Activated gamma-delta T cell (primary cell): ENCODE data around the gene RPGRIP1L.
"Not testable (repeated sequence)": the region's sequence is repeated elsewhere in the genome, so short reads cannot be mapped to it uniquely, and the experiment has no call there.

Experiments used
- DNase-seq: peaks from one replicate; lab custom pipeline; 2025; lab: John Stamatoyannopoulos, UW

Gene RPGRIP1L

GRCh38 chr16:53712065-53712464 lies 8.4 kb upstream of the RPGRIP1L start:
- no peak for DNase-seq

DNA sequence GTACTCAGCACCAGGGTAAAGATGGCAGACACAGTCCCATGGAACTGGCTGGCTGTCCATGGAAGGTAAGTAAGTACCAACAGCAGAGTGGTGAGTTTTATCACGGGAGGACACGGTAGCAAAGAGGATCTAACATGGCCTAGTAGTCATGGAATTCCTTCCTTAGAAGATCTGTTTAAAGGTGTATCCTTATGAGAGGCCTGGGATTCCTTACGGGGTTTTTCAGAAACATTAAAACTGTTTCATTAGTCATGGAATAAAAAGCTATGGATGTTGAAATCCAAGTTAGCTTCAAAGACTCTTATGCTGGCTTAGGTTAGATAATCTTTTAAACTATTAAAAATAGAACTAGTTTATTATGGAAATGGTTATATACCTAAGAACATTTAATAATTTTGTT lies 7.7 kb upstream of the RPGRIP1L start:
- no peak for DNase-seq

- no peak for DNase-seq
Measured at GRCh38 chr16:53708490-53708889, 4.8 kb upstream of the RPGRIP1L start.

DNA sequence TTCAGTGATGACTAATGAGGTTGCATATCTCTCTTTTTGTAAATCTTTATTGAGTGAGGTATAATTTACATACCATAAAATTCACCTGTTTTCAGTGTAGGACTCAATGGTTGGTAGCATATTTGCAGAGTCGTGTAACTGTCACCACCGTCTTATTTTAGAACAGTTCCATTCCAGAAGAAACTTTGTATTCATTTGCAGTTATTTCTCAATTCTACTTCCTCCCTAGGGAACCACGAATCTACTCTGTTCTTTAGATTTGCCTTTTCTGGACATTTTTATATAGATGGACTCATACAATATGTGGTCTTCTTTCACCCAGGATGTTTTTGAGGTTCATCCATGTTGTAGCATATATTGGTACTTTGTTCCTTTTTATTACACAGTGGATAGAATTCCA lies 4.0 kb upstream of the RPGRIP1L start:
- no peak for DNase-seq

DNA sequence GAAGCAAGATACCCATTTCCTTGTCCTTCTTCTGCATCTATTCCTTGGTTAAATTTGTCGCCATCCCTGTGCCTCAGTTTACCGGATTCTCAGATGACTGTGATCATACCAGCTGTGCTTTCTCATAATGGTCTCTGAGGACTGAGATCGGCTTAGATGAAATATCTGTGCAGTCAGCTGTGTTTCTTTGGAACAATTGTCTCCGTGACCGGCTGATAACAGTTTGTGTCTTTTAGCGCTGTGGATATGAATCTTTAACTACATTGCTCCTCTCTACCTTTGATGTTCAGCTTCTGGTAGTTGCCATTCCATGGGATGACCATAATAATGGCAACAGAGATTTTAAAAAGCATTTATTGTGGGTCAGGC lies 770 bp upstream of the RPGRIP1L start:
- DNase-seq = no peak

GRCh38 chr16:53698271-53698670 lies 5.4 kb downstream of the RPGRIP1L start:
- not testable (repeated sequence) for DNase-seq

DNA sequence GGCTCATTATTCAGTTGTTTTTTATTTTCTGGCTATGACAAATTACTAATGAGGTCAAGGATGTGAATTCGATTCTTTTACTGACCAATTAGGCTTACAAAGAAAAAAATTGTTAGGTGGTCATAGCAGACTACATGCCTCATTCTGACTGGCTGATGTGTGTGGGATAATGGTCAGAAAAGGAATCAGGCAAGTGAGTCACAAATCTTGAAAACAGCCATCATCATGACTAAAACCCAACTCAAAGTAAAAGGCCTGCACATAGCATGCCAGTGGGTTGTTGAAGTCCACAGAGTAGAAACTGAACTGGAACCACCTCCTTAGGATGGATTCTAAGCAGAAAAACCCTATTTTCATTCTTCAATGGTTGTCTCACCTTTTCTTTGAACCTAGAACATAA lies 8.6 kb downstream of the RPGRIP1L start:
- no peak for DNase-seq

DNA sequence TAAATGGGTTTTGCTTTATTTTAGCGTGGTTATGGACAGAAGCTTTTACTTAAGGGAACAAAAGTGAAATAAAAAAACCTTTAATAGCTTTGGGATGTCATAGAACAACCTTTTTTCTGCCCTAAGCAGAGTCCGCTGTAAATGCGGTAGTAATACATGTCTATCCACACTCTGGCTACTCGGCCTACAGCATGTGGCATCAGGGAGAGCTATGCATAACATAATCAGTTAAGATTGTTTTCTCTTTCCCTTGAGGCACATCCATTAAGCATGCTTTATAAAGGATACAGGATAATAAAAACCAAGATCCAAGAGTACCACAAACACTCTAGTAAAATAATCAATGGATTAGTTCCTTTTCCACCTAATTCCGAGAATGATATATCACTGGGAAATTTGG lies 10.3 kb downstream of the RPGRIP1L start:
- no peak for DNase-seq

GRCh38 chr16:53692146-53692545 lies 11.5 kb downstream of the RPGRIP1L start:
- no peak for DNase-seq

DNA sequence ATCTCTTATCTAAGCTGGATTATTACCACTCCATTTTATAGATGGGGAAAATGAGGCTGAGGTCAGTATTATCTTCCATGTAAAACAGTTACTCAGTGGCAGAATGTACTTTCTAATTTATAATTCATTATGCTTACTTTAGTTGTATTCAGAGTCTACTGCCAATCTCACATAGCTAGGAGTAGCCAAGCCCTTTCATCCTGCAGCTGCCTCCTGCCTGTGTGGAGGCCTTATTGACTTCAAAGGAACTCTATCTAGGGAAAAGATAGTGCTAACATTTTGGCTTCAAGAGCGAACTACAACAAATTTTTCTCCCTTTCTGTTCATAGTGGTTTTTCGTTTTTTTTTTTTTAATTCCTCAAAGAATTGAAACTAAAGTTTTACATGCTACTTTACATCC lies 12.9 kb downstream of the RPGRIP1L start:
- no peak for DNase-seq

- no peak for DNase-seq
Measured at GRCh38 chr16:53689636-53690035, 14.0 kb downstream of the RPGRIP1L start.

DNA sequence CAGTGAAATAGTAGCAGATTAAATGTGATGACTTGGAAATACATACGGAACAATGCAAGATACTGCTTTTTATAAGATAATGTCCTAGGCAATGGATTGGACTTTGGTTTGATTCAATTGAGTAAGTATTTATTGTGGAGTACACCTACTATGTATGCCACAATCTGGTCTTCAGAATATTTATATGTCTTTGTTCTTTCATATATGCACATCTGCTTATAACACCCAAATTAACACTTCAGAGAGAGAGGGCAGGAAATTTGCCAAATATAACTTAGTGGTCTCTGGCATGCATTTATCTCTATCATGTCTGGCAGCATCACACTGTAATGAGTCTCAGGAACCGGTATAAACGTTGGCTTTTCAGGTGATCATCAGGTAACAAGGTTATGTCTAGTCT lies 16.9 kb downstream of the RPGRIP1L start:
- DNase-seq = no peak

GRCh38 chr16:53685334-53685733 lies 18.3 kb downstream of the RPGRIP1L start:
- DNase-seq = not testable (repeated sequence)

GRCh38 chr16:53681354-53681753 lies 22.3 kb downstream of the RPGRIP1L start:
- DNase-seq = no peak

DNA sequence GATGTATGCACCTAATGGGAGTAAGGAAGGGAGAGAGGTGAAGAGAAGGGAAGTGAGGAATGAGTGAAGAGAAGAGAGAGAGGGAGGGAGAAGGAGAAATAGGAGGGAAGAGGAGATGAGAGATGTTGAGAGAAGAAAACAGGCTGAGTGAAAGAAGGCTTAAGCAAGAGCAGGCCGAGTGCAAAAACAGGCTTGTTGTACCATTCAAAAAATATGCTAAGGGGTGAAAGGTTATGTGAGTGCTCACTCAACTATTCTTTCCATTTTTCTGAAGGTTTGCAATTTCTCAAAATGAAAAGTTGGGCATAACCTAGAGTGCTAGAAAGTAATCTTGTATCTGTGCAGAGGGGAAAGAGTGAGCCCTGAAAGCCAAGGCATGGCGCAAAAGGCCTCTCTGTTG lies 22.9 kb downstream of the RPGRIP1L start:
- no peak for DNase-seq

- DNase-seq = no peak
Measured at GRCh38 chr16:53678756-53679343, 24.8 kb downstream of the RPGRIP1L start.

DNA sequence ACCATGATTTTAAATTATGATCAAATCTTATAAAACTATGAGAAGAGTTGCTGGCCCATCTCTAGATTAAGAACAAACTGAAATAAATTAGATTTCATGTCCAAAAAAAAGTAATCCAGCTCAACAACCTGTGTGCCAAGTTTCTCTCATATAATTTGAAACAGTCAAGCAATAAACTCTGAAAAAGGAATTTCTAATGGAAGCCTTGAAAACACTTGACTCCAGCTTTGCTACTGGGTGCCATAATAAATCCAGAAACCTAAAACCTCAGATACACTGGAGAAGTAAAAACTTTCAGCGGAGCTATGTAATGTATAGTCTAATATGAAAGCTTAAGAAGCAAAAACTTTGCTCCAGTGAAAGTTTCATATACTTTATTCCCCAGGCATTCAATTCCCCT lies 25.5 kb downstream of the RPGRIP1L start:
- no peak for DNase-seq

DNA sequence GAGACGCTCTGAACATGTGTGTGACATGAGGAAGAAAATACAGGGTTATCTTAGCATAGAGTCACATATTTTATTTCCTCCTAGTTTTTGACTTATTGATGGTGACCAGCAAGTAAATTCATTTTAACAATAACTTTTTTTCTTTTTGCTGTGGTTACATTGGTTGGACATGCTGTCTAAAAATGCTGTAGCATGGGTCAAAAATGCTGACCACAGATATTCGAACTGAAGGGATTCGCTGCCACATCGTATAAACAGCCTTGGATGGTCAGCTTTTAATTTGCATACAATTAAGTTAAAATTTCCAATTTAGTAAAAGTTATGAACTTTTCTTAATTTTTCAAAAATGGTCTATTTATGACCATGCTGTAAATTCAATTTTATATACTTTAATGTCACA lies 30.5 kb downstream of the RPGRIP1L start:
- DNase-seq = no peak

DNA sequence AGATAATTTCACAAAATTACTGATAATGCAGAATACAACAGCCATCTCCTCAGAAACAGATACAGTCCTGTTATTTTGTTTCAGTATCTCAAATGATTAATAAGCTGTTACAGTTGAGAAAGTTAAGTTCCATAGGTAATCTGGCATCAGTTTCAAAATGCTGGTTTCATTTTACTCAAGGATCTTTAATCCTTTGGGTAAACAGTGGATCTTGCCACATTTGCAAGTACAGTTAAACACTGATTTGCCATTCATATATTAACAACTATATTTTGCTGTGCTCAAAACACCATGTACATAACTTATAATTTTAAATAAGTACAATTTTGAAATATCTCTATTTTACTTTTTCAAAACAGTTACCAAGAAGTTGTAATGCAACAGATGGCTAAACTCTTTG lies 31.2 kb downstream of the RPGRIP1L start:
- no peak for DNase-seq

DNA sequence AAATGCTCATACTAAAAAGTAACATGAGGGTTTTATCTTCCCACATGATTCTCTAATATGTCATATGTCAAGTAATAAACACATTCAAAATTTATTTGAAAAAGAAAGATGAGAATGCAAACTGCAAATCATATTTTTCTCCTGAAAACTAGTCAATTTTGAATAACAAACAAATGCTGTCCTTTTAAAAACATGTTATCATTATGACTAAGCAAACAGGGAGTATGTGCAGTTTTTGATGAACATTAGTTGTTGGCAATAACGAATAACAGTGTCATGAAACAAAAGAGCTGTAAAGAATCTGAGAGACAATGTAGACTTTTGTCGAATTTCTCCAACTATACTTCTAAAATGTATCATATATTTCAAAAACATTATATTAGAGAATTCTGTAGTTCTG lies 34.8 kb downstream of the RPGRIP1L start:
- DNase-seq = no peak

GRCh38 chr16:53666786-53667415 lies 36.8 kb downstream of the RPGRIP1L start:
- no peak for DNase-seq

- DNase-seq = no peak
Measured at GRCh38 chr16:53664724-53665345, 38.8 kb downstream of the RPGRIP1L start.

DNA sequence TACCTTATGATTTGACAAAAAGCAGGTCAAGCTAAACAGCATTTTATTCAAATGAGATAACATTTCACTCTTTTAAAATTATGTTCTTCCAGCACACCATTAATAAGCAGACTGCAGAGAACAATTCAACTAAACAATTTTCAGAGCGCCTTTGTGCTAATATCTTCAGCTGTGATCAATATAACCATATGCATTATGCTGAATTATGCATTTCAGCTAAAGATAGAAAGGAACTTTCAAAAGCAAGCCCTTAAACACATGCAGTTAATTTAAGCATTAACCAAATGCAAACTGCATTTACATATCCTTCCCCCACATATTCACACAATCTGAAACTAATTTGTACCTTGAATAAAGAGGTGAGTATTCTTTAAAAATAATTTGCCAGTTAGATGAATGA lies 41.6 kb downstream of the RPGRIP1L start:
- DNase-seq = no peak

DNA sequence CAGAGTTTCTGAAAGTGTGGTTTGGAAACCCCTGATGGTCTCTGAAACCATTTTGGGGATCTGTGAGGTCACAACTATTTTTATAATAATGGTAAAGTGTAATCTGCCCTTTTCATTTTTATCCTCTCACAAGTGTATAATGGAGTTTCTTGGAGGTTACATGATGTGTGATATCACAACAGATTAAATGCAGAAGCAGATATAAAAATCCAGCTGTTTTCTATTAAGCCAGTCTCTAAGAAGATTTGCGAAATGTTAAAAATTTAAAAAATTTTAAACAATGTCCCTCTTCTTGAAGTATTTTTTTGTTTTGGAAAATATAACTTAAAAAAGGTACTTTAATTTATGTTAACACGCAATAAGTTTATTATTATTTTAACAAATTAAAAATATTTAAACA lies 48.7 kb downstream of the RPGRIP1L start:
- no peak for DNase-seq
